Mesothelial cell of epicardium (in vitro differentiated cells): ENCODE measurements around the gene SNTG2. TPM values are rescaled to one million over a fixed set of nuclear protein-coding genes. Genes with fewer than 3 reads are reported as not detected.

Source experiments
- DNase-seq, 2 experiments: peaks; one replicate each; pipeline ENCODE4 v3.0.0; 2021; ENCODE audit warnings: low spot score in 2 of 2; ENCODE audit not compliant: unreplicated experiment in 2 of 2
- H3K27ac Mint-ChIP-seq: 2 replicates; pipeline ENCODE4 v1.8.0; 2021; ENCODE audit warnings: mixed read lengths
- H3K27me3 Mint-ChIP-seq: 2 replicates; pipeline ENCODE4 v1.8.0; 2021; ENCODE audit warnings: low read depth, mixed read lengths
- H3K36me3 Mint-ChIP-seq: 2 replicates; pipeline ENCODE4 v1.8.0; 2021; ENCODE audit warnings: mixed read lengths
- H3K4me1 Mint-ChIP-seq: 2 replicates; pipeline ENCODE4 v1.8.0; 2021; ENCODE audit warnings: mixed read lengths
- H3K4me3 Mint-ChIP-seq: 2 replicates; pipeline ENCODE4 v1.8.0; 2021; ENCODE audit warnings: mild to moderate bottlenecking, moderate library complexity, mixed read lengths
- H3K9me3 Mint-ChIP-seq: 2 replicates; pipeline ENCODE4 v1.8.0; 2021; ENCODE audit warnings: mixed read lengths
- total RNA-seq: library from RNA; stranded (reverse); gene quantifications from 3 replicates; pipeline ENCODE4 v1.2.1, GENCODE V29; 2021
- TF ChIP-seq, protein P1 (sequence below): fragments of 200-600 bp; sonication (generic); IDR thresholded peaks from one replicate; pipeline ENCODE4 v1.5.0; 2021; ENCODE audit warnings: antibody characterized with exemption; ENCODE audit not compliant: unreplicated experiment

Gene SNTG2
- total RNA-seq, 1 donor from 2014 or later = not detected

DNA sequence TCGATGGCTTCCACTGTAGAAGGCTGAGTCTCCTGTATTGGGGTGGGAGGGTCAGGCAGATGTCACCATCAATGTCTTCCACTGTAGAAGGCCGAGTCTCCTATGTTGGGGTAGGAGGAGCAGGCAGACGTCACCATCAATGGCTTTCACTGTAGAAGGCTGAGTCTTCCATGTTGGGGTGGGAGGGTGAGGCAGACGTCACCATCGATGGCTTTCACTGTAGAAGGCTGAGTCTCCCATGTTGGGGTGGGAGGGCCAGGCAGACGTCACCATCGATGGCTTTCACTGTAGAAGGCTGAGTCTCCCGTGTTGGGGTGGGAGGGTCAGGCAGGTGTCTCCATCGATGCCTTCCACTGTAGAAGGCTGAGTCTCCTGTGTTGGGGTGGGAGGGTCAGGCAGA is 345.1 kb downstream of the SNTG2 start:
- no peak for DNase-seq
- no peaks in the 10 kb centered on the region for H3K36me3 Mint-ChIP-seq
- H3K4me3 Mint-ChIP-seq = no peak overlapping the region
- H3K9me3 Mint-ChIP-seq = peaks cover 4% of the 10 kb centered on the region
- peaks cover 29% of the 10 kb centered on the region for H3K27me3 Mint-ChIP-seq
- no peak overlapping the region for H3K27ac Mint-ChIP-seq
- no peaks in the 10 kb centered on the region for H3K4me1 Mint-ChIP-seq
- TF ChIP-seq, protein P1, sequence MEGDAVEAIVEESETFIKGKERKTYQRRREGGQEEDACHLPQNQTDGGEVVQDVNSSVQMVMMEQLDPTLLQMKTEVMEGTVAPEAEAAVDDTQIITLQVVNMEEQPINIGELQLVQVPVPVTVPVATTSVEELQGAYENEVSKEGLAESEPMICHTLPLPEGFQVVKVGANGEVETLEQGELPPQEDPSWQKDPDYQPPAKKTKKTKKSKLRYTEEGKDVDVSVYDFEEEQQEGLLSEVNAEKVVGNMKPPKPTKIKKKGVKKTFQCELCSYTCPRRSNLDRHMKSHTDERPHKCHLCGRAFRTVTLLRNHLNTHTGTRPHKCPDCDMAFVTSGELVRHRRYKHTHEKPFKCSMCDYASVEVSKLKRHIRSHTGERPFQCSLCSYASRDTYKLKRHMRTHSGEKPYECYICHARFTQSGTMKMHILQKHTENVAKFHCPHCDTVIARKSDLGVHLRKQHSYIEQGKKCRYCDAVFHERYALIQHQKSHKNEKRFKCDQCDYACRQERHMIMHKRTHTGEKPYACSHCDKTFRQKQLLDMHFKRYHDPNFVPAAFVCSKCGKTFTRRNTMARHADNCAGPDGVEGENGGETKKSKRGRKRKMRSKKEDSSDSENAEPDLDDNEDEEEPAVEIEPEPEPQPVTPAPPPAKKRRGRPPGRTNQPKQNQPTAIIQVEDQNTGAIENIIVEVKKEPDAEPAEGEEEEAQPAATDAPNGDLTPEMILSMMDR = no peak

DNA sequence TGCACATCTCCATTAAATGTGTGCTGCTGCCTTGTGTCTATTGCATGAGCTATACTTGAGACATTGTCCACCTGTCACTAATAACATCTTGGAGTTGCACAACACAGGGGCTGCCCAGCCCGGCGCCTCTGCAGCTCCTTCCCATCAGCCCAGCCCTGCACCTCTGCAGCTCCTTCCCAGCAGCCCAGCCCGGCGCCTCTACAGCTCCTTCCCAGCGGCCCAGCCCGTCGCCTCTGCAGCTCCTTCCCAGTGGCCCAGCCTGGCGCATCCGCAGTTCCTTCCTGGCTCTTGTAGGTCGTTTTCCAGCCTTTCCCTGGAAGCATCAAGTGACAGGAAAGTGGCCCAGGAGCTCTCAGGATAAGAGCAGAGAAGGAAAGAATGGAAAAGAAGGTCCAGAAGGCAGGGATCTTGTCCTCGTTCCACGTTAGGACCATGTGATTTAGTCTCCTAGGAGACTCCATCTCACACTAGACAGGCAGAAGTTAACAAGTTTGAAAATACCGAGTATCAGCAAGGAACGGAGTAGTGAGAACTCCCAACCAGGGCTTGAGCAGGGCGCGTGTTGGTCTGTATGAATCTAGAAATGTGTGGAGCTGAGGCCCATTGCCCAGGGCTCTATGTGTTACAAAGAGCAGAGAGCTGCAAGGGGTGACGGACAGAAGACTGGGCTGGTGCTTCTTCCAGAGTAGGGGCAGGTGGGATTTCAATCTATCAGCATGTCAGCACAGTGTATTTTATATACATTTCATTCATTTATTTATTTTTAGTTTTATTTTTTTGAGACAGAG is 346.9 kb downstream of the SNTG2 start:
- Mint-ChIP-seq H3K36me3 (no peaks in the 10 kb centered on the region), H3K4me3 (no peak overlapping the region), H3K27ac (no peak overlapping the region), H3K27me3 (peaks cover 18% of the 10 kb centered on the region), H3K4me1 (no peaks in the 10 kb centered on the region), H3K9me3 (peaks cover 1% of the 10 kb centered on the region)
- TF ChIP-seq, protein P1 = no peak
- DNase-seq = no peak

DNA sequence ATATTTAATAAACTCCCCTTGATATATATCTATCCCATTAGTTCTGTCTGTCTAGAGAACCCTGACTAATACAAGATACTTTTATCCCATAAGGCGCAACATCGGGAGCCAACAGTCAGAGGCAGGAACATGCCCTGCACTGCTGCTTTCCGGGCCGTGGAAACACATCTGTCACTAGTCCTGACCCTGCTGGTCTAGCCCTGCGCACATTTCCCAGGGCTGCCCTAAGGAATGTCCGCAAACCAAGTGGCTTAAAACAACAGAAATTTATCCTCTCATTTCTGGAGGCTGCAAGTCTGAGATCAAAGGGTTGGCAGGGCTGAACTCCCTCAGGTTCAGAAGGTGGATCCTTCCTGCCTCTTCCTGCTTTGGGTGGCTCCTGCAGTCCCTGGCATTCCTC is 348.4 kb downstream of the SNTG2 start:
- Mint-ChIP-seq H3K36me3 (no peaks in the 10 kb centered on the region), H3K4me1 (peaks cover 2% of the 10 kb centered on the region), H3K9me3 (no peaks in the 10 kb centered on the region), H3K27me3 (peaks cover 26% of the 10 kb centered on the region), H3K4me3 (no peak overlapping the region), H3K27ac (no peak overlapping the region)
- no peak for DNase-seq
- TF ChIP-seq, protein P1 = no peak

DNA sequence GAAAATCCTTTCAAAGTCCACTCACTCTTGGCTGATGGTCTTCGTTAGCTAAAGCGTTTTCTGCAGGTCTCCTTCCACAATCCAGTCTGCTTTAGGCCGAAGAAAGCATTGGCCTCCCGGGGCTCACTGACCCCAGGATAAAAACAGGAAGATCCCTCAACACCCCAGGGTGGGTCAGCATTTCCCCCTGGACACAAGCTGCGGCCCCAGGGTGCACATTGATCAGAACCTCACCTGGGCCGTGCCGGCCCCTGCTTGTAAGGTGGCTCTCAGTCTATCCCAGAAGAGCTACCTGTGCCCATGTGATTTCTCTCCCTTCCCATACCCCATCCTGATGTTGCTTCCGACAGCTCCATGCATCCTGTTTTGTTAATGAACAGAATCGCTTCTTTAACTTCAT is 349.6 kb downstream of the SNTG2 start:
- peaks cover 21% of the 10 kb centered on the region for H3K27me3 Mint-ChIP-seq
- no peaks in the 10 kb centered on the region for H3K9me3 Mint-ChIP-seq
- no peak overlapping the region for H3K27ac Mint-ChIP-seq
- TF ChIP-seq, protein P1 = no peak
- H3K4me1 Mint-ChIP-seq = peaks cover 2% of the 10 kb centered on the region
- DNase-seq = no peak
- H3K4me3 Mint-ChIP-seq = no peak overlapping the region
- no peaks in the 10 kb centered on the region for H3K36me3 Mint-ChIP-seq

DNA sequence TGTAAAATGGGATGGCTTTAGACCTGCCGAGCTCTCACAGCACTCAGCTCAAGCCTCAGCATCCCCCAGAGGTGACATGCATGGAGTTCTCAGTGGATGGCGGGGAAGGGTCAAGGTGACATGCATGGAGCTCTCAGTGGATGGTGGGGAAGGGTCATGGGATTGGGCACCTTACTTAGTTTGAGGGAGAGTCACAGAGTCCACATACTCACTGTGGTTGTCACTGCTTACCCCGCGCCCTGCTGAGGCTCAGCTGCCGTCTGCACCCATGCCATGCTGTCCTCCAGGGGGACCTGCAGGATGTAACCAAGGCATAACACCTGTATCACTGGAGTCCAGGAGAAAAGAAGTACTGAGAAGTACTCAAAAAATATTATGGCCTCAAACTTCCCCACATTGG is 350.4 kb downstream of the SNTG2 start:
- Mint-ChIP-seq H3K4me1 (peaks cover 2% of the 10 kb centered on the region), H3K36me3 (no peaks in the 10 kb centered on the region), H3K4me3 (no peak overlapping the region), H3K9me3 (no peaks in the 10 kb centered on the region), H3K27me3 (peaks cover 23% of the 10 kb centered on the region), H3K27ac (no peak overlapping the region)
- TF ChIP-seq, protein P1 = no peak
- no peak for DNase-seq
